ENCODE data around the gene ZFAND6.

The ZFAND6 gene

GRCh38 chr15:80049046-80049445 is 10.4 kb upstream of the ZFAND6 start:
- no peak for DNase-seq

- DNase-seq, result no peak
Observed at GRCh38 chr15:80052597-80053304, 6.7 kb upstream of the ZFAND6 start.

- no peak for DNase-seq
Observed at GRCh38 chr15:80055933-80056332, 3.5 kb upstream of the ZFAND6 start.

GRCh38 chr15:80058044-80058443 is 1.4 kb upstream of the ZFAND6 start:
- DNase-seq, result no peak

DNA sequence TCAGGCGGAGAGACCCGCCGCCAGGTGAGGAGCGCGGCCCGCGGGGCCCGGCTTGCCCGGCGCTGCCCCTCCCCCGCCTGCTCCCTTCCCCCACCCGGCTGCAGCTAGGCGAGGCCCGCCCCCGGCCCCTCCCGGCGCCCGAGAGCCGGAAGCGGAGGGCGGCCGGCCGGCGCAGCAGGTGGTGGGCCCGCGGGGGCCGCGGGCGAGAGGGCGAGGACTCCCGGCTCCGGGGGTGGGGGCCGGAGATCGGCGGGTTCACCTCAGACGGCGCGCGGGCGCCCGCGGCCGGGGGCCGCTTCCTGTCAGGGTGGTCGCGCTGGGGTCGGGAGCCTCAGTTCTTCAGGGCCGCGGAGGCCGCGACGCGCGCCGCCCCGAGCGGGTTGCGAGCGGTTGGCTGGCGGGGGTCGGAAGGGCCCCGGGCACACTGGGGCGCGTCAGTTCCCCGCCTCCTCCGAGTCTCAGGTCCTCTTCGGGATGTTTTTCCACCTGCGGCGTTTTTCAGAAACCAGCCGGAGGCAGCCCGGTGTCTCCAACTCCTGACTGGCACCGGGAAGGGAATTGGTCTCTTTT is 395 bp downstream of the ZFAND6 start:
- DNase-seq, result peak in 24 of 58 donors; percentile 32 to 92 (median 62)

GRCh38 chr15:80060356-80061006 is 1.0 kb downstream of the ZFAND6 start:
- DNase-seq, result peak in 14 of 58 donors; percentile 1 to 24 (median 5)

DNA sequence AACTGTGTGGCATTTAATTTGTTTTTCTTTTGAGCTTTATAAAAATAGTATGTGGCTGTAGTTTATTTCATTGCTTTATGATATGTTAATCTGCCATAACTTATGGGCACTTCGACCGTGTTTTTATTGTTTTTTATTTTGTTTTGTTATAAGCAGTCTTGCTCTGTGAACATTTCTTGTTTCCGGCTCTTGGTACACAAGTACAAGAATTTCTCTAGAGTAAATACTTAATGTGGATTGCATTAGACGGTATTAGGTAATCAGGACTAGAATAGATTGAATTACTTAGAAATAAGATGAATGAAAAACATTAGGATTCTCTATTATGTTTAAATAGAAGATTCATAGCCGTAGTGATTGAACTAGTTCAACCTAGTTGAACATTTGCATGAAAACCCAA is 2.1 kb downstream of the ZFAND6 start:
- DNase-seq, result no peak

DNA sequence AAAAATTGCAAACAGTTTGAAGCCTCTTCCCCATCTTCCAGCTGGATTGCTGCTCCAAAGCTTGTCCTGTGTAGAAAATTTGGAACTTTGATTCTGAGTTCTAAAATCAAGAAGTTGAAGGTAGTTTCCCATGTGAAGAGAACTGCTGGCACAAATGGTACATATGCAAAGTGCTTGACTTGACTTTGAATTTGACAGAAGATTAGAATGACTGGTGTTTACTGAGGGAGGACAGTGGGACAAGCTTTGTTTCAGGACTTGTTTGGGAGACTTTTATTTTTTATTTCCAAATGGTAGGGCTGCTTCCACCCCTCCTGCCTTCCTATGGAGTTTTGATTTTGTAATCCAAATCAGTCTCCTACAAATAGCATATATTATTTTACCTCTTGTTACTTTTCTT is 7.4 kb downstream of the ZFAND6 start:
- no peak for DNase-seq

DNA sequence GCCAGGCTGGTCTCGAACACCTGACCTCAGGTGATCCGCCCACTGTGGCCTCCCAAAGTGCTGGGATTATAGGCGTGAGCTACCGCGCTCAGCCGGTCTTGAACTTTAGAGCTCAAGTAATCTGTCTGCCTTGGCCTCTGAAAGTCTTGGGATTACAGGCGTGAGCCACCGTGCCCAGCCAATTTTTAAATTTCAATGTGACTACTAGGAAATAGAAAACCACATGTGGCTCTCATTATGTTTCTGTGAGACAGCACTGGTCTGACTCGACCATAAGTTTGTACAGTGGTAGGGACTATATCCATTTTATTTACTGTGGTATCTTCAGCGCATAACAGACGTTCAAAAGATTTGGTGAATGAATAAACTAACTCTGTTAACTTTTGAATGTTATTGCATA is 9.1 kb downstream of the ZFAND6 start:
- no peak for DNase-seq

DNA sequence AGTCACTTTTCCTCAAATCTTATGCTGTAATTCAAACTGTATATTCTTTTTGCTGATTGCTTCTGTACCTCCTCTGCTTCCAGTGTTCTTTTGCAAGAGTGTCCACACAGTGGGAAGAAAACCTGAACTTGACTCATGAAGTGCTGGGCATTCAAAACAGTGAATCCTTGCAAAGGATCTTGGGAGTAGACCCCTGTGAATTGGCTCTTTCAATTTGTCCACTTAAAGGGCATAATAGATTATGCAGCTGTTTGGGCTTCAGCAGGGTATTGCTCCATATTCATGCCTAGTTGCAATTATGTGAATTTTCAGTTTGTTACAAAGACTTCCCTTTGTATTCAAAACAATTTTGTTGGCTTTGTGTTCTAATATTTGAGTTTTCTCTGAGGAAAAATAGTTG is 11.4 kb downstream of the ZFAND6 start:
- DNase-seq, result peak in 1 of 58 donors; percentile 3

DNA sequence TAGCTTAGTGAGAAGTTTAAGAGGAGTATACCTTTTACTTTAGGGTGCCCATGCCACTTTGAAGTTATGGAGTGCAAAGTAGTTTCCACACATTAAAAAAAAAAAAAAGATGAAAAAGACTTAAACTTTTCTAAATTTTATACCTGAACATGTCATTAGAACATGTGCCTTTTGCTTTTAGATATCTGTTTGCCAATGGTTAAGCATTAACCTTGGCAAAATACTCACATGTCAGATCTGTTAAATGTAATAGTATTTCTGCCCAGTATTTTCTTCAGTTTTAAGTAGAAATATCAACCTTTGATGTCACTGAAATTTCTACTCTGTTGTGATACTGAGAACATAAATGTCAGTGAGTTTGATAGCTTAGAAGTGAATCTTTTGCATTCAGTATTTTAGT is 12.2 kb downstream of the ZFAND6 start:
- DNase-seq, result no peak

GRCh38 chr15:80072285-80072994 is 13.0 kb downstream of the ZFAND6 start:
- peak in 2 of 58 donors; percentile 70 to 75 for DNase-seq

GRCh38 chr15:80073197-80073596 is 13.7 kb downstream of the ZFAND6 start:
- DNase-seq, result no peak

DNA sequence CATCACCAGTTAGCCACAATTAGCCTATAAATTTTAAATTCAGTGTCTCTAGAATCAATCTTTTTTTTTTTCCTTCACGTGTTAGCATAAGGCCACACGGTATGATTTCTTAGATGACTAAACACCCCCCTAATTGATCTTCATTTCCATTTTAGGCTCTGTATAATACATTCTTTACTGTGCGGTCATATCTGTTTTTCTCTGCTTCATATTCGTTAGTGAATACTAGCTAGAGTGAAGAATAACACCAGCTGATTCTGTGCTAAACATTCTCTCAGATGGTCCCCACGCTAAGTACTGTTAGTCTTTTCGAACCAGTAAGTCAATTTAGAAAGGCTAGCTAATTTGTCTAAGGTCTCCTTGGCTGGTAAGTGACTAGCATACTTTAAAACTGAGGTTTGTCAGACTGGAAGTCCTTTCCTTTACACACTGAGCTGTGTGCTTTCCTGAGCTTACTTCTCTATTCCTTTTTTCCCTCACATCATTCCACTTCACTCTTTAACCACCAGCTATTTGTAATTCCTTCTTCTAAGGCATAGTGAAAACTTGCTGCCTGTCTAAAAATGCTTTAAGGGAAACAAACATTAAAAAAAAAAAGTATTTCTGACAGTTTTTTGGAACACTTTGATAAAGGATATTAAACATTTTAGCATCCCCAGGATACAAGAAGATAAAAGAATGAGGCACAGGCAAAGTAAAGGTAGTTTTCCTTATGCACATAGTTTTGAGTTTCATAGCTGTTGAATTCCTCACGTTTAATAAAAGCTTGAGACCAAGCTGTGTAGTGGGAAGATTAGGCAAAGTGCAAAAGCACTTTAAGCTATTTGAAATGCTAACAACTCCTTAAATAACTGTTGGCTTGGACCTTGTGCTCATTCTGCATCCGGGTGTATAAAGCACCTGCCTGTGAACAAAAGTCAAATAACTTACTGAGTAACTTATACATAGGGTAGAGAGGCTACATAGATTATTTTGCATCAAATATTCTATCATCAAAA is 17.1 kb downstream of the ZFAND6 start:
- no peak for DNase-seq

- no peak for DNase-seq
Observed at GRCh38 chr15:80081390-80081789, 21.9 kb downstream of the ZFAND6 start.

DNA sequence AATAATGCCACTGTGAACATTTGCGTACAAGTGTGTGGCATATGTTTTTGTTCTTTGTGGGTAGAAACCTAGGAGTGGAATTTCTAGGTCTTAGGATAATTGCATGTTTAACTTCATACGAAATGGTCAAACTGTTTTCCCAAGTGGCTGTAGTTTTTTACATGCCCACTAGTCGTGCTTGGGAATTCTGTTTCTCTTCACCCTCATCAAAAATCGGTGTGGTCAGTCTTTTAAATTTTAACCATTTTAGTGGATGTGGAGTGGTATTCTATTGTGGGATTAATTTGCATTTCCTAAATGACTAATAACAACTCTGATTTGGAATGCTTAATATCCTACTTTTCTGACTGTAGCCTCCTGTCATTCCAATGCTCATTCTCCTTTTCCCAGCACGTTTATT is 27.6 kb downstream of the ZFAND6 start:
- no peak for DNase-seq

- no peak for DNase-seq
Observed at GRCh38 chr15:80090041-80090440, 30.6 kb downstream of the ZFAND6 start.

DNA sequence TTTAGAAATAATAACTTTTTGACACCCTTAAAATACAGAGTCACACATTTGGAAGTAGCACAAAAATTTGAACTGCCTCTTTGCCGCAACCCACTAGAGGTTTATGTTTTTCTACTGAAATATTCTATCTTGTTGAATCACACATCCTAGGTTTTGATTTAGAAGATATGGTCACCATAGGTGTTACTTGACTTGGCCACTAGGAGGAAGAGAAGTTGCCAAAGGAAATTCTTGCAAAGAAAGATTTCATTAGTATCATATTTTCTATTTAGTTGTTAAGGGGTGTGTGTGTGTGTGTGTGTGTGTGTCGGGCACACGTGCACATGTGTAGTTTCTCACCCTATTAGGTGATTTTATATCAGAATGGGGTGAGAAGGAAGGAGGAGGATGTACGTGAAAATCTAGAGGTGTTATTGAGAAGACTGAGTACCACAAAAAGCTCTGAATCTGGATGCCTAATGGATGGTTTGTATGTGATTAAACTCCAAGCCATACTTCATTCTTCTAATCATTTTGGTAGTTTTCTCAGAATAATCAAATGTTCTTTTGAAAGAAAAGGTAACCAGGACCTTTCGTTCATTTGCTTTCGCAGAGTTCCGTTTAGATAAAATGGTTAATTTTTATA is 31.5 kb downstream of the ZFAND6 start:
- DNase-seq, result no peak

DNA sequence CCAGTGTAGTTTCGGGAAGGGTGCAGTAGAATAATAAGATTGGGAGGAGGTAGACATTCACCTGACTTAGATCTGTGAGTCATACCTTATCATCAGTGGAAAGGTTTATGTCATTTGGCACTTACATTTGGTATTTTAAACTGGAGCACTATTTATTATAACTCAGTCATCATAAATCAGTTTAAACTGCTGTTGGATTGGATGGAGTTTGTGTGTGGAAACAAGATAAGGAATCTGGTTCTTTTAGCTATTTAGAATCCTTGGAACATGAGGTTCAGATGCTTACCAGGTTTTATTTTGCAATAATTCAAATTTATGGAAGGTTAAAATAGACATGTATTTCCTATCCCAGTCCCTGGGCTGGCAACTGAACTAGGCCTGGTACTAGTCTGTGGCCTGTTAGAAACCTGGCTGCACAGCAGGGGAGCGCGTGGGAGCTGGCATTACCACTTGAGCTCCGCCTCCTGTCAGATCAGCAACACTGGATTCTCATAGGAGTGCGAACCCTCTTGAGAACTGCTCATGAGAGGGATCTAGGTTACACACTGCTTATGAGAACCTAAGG is 34.5 kb downstream of the ZFAND6 start:
- DNase-seq, result peak in 1 of 58 donors; percentile 3

DNA sequence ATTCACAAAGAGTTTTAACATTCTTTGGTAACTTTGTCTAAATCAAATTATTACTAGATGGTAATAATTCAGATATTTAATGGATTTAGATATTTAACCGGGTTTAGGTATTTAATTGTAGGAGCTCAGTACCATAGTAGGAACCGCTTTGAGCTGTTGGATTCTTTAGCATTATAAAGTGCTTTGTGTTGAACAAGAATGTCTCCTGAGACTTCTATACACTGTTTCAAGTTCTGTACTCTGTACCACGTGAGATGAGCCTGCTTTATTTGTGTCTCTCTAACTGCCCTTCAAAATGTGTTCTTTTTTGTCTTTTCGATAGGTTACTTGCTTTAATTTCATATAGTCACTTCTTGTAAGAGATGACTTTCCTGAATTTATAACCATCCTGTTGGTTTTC is 36.0 kb downstream of the ZFAND6 start:
- no peak for DNase-seq

Data from anterior cingulate cortex (tissue), 58 donors.